ENCODE data around the gene ZNF732.
"Not testable (repeated sequence)": the region's sequence is repeated elsewhere in the genome, so short reads cannot be mapped to it uniquely, and the experiment has no call there.

ZNF732 gene

DNA sequence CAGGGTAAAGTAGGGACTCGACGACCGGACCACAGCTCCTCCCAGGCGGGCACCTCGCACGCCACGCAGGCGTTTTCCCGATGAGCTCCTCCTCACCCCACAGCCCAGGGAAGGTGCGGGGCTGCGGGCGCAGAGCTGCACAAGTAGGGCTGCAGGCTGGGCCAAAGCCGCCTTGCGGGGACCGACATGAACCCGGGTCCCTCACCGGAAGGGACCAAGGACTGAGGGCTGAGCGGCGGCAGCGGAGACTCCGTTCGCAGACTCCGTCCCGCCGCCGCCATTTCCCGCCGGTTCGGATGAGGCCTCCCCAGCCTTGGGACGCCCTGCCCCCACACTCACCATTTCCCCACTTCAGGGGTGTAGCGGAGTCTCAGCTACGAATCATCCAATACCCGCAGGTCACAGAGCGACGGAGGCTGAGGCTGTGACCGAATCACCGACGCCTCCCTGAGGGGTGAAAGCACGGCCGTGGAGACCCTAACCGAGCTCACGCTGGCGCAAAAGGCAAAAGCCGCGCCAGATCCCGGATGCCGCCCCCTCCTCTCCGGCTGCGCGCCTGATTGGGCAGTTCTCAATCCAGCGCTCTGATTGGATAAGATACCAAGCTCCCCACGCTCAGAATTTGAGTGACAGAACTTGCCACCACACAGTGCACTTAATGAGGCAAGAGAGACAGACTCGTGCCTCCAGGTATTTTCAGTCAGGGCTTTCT lies at the start of gene ZNF732:
TSS of gene ZNF732 (minus strand) at position 506 of the 712 bp plus-strand sequence. CDS start at position 342, 164 bp downstream.
- DNase-seq (ENCODE audit: low spot score): no peak

DNA sequence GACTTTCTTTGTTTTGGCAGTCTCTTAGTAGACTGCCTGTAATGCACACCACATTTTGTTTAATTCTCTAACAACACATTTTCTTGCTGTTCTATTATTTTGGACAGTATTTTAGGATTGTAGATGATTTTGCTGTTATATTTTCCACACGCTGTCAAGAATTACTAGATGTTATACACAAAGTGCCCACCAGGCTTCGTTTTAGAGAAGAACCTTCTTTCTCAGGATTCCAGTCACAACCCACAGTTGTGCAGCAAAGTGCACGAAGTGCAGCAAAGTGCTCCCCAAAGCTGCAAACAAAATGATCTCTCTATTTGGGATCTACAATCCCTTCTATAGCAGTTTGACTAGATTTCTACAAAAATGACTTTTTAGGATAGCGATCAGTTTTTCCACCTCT lies 34.7 kb upstream of the ZNF732 start:
- DNase-seq (ENCODE audit: low spot score): no peak

DNA sequence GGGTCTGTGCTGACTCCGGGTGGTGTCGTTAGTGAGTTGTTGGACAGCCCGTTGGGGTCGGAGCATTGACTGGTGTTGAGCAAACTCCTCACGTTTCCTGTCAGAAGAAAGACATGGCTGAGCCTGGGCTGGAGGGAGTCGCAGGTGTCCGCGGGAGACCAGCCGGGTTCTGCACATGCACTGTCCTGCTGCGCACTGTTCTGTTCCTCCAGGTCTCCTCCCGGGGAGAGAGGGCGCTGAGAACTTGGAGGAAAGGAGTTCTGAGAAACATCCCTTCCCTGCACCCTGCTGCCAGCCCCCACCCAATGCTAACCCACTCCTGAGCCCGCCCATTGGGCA lies 33.5 kb upstream of the ZNF732 start:
- no peak for DNase-seq (ENCODE audit: low spot score)

DNA sequence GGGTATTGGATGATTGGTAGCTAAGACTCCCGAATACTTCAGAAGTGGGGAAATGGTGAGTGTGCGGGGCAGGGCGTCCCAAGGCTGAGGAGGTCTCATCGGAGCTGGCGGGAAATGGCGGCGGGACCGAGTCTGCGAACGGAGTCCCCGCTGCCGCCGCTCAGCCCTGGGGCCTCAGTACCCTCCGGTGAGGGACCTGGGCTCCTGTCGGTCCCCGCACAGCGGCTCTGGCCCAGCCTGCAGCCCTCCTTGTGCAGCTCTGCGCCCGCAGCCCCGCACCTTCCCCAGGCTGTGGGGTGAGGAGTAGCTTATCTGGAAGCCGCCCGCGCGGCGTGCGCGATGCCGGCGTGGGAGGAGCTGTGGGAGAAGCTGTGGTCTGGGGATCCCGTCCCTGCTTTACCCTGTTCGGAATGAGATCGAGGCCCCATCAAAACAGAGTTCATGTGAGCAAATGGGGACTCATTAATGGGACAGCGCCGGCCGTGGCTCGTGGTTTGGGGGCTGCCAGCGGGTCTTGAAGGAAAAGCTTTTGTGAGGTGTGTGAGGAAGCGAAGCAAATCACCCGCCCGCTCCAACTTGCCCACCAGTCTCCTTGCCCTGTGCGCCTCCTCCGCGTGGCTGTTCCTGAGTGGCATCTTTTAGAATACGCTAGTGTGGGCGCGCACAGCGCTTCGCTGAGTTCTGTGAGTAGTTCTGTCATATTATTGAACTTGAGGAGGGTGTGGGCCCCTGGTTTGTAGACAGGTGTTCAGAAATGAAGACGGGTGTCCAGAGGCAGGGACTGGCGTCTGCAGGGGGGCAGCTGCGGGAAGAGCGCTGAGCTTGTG lies 32.9 kb upstream of the ZNF732 start:
- no peak for DNase-seq (ENCODE audit: low spot score)

DNA sequence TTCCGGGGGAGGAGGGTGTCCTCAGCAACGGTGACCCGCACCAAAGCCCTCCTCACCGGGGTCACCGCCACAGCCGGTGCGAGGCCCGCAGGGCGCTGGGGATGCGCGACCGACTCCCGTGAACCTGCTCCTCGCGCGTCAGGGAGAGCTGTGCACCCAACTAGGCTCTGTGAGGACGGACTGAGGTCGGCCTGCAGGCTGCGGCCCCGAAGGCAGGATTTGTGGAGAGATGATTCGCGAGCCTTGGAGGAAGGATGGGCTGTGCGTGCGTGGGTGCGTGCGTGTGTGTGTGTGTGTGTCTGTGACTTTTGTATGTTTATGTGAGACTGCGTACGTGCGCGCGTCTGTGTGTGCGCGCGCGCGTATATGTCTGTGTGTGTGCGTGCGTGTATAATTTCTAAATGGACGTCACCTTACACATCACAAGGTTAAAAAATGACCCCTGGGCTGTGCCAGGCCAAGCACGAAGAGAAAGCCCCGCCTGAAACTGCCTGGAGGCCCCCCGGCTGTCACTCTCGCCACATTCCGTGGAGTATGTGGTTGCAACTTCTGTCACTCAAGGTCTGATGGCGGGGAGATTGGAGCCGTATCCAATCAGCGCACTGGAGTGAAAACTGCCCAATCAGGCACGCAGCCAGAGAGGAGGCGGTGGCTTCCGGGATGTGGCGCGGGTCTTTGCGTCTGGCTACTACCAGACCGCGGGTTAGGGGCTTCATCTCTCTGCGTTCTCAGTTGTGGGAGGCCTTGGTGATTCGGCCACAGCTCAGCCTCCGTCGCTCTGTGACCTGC lies 32.1 kb upstream of the ZNF732 start, which contains the start of gene ZNF141:
TSS of gene ZNF141 (plus strand) at position 672 of the 789 bp plus-strand sequence. CDS start 170 bp downstream, outside the sequence.
- peak; percentile 69 for DNase-seq (ENCODE audit: low spot score)

DNA sequence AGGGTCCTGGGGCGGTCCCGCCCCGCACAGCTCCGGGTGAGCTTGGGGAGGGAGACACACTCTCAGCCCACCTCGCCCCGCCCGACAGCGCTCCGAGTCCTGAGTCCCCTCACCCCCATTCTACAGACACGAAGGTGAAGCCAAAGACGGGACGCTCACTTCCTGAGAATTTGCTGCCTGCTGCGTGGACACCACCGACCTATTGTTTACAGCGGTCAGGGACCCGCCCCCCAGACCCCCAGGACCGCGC lies 31.5 kb upstream of the ZNF732 start:
- no peak for DNase-seq (ENCODE audit: low spot score)

DNA sequence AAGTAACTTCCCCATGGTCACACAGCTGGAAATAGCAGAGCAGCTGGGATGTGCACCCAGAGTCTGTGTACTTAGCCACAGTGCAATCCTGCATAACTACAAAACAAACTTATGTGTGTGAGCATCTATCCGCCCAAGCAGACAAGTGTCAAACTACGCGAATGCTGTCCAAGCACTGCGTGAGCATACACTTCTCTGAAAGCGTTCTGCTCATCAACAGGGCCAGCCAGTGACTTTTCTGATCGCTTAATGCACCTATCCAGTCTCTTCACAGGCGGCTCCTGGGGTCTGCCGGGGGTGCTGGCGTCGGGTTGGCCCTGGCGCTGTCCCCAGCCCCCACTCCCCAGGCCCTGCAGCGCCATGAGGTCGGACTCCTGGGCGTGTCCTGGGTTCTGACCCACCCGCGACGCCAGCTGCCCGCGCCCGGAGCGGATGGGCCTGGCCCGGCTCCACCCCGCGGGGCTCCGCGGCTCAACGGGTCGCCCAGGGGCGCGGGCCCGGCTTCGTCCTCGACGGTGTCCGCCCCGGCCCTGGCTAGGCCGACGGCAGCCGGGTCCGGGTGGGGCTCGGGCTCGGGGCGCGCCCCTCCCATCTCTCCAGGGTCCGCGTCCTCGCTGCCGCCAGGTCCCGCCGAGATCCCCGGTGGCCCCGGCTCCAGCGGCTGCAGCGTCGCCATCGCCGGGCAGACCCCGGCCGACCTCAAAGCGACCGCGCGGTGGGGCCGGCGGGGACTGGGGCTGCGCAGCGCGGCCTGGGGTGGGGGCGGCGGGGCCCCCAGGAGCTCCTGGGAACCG lies 31.0 kb upstream of the ZNF732 start:
- DNase-seq (ENCODE audit: low spot score): no peak

DNA sequence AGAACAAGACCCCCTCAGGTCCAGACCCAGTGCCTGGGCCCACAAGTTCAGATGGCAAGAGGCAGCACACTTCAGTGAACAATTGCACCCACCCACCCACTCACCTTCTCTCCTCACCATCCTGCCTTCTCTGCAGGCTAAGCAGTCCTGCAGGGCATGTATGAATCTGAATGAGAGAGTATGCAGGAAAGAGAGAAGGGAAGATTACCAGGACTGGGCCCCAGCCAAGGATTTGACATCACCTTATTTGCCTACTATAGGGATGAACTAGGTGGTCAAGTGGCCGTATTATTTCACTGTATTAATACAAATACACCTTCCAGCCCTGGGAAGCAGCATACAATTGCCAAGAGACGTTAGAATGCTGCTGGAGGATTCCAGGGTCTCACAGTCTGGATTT lies 30.2 kb upstream of the ZNF732 start:
- no peak for DNase-seq (ENCODE audit: low spot score)

DNA sequence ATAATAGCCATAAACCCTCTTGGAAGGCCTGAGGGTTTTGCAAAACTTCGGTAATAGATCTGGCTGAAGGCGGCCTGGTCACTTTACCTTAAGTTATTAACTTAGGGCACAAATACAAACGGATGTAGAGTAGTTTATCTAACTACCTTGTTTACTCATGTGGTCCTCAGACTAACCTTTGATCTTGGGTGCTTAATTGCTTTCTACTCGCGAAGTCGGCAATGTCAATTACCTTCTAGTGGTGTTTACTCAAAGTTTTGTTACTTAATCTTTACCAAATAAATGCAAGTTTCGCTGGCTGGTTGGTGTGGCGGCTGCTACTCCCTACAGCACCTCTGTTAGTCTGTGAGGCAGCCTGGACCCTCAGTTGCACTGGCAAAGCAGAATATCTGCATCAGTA lies 23.5 kb upstream of the ZNF732 start:
- no peak for DNase-seq (ENCODE audit: low spot score)

DNA sequence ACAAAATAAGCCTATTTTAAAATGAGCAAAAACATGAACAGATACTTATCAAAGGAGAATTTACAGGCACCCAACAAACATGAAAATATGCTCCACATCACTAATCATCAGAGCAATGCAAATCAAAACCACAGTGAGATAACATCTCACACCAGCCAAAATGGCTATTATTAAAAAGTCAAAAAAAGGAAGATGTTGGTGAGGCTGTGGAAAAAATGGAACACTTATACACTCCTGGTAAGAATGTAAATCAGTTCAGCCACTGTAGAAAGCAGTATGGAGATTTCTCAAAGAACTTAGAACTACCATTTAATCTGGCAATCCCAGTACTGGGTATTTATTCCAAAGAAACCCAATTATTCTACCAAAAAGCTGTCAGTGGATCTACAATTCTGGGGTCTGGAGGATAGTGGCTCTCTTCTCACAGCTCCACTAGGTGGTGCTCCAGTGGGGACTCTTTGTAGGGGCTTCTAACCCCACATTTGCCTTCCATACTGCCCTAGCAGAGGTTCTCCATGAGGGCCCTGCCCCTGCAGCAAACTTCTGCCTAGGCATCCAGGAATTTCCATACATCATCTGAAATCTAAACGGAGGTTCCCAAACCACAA lies 9.1 kb upstream of the ZNF732 start:
- no peak for DNase-seq (ENCODE audit: low spot score)

DNA sequence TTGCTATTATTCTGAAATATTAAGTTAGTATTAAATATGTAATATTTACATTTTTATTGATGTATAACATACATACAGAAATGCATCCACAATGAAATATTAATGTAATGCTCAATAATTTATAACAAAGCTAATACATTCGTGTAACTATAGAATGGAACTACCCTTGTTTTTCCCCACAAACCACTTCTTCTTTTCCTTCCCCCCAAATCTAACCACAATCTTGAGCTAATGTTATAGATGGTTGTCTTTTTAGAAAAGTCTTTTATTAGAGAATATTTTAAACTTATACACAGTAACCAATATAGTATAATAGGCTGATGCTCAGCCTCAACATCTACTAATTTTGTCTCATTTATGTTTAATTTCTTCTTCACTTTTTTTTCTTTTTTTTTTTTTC lies 4.5 kb upstream of the ZNF732 start:
- DNase-seq (ENCODE audit: low spot score): no peak

DNA sequence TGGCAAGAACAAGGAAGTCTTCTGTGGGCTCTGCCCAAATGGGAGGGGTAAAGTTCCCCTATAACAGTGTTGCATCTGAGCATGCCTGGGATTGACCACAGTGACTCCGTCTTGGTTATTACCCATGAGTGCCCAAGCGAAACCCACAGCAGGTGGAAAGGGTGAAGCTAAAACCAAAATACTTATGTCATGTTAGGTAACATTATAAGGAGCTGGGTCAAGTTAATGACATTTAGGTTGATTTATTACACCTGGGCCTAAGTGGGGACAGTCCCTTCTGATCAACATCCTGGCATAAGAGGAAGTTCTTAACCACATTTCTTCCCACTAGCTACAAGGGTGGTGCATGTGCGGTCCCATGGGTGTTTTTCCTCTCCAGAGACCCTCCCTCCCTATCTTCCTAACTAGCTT lies 1.3 kb upstream of the ZNF732 start:
- no peak for DNase-seq (ENCODE audit: low spot score)

DNA sequence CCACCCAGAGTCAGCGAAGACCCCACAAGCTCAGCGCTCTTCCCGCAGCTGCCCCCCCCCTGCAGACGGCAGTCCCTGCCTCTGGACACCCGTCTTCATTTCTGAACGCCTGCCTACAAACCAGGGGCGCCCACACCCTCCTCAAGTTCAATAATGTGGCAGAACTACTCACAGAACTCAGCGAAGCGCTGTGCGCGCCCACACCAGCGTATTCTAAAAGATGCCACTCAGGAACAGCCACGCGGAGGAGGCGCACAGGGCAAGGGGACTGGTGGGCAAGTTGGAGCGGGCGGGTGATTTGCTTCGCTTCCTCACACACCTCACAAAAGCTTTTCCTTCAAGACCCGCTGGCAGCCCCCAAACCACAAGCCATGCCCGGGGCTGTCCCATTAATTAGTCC lies 758 bp downstream of the ZNF732 start:
- DNase-seq (ENCODE audit: low spot score): not testable (repeated sequence)

DNA sequence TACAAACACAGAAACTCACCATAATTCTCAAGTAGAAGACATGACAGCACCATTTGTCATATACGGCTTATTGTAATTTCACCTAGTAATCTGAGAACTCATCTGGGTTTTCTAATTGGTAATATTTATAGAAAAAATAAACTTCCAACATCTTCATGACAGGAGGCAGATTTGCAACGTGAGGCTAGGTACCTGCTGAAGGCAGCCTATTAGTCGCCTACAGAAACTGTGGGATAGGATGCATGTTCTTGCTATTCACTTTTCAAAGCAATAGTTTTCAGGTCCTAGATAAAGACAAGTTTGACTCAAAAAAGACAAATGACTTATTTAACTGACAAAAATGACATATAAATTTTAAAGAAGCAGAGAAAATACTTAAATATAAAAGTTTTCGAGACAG lies 2.9 kb downstream of the ZNF732 start:
- DNase-seq (ENCODE audit: low spot score): no peak

DNA sequence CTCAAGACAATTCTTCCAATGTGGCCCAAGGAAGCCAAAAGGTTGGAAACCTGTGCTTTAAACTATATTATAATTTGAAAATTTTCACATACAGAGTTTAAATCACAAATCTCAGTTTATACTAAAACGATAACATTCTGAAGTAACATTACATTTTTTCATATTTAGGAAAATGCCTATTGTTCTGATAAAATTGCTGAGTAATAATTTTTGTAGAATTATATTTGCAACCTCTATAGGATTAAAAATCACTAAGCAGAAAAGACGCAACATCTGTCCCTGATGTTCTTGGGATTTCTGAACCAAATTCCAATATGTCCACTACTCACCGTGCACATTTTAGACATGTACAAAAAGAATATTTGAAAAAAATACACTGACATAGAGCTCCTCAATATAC lies 10.5 kb downstream of the ZNF732 start:
- no peak for DNase-seq (ENCODE audit: low spot score)

DNA sequence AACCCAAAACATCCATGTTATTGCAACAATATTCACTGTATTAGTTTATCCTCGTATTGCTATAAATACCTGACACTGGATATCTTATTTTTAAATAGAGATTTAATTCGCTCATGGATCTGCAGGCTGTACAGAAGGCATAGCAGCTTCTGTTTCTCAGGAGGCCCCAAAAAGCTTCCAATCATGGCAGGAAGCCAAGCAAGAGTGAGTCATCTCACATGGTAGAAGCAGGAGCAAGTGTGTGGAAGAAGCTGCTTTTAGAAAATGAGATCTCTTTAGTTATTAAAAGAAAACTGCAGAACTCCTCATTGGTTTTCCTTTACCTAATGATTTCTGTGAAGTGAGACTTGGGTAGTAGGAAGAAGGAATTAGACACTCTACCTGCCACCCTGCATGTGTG lies 16.4 kb downstream of the ZNF732 start:
- no peak for DNase-seq (ENCODE audit: low spot score)

DNA sequence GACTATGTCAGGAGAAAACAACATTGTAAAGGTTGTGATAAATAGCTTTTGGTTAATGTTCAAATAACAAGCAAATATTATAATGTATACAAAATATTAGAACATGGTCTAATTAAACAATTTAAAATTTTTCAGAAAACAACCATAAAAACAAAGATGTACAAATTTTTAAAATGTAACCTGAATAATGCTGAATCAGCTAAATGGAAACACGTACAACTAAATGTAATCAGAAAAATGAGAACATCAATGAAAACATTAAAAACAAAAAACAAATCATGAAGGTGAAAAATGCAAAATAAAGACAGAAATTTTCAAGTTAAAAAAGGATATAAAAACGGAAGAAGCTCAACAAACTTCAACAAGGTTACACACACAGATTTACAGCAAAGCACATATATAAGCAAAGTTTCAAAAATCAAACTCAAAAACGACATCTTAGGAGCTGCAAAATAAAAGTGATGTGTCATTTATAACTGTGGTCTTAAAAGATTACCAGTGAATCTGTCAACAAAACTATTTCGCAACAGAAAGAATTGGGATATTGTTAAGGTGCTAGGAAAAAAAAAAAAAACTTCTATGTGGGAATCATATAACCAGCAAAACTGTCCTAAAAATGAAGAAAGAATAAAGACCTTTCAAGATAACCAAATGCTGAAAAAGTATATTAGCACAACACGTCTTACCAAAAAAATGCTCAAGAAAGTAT lies 31.8 kb downstream of the ZNF732 start:
- no peak for DNase-seq (ENCODE audit: low spot score)

DNA sequence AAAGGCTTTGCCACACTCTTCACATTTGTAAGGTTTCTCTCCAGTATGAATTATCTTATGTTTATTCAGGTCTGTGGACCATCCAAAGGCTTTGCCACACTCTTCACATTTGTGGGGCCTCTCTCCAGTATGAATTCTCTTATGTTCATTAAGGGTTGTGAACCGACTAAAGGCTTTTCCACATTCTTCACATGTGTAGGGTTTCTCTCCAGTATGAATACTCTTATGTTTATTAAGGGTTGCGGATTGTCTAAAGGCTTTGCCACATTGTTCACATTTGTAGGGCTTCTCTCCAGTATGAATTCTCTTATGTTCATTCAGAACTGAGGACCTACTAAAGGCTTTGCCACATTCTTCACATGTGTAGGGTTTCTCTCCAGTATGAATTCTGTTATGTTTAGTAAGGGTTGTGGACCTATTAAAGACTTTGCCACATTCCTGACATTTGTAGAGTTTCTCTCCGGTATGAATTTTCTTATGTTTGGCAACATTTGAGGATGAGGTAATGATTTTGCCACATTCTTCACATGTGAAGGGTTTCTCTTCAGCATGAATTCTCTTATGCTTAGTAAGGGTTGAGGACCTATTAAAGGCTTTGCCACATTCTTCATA lies 33.7 kb downstream of the ZNF732 start:
- DNase-seq (ENCODE audit: low spot score): no peak

DNA sequence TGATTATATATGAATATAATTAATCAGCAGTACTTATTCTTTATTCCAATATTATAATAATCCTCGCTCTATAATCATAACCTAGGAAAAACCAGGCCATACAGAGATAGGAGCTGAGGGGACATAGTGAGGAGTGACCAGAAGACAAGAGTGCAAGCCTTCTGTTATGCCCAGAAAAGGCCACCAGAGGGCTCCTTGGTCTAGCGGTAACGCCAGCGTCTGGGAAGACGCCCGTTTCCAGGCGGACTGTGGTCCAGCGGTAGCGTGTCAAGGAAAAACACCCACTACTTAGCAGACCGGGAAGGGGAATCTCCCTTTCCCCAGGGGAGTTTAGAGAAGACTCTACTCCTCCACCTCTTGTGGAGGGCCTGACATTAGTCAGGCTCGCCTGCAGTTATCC lies 46.0 kb downstream of the ZNF732 start:
- DNase-seq (ENCODE audit: low spot score): not testable (repeated sequence)

DNA sequence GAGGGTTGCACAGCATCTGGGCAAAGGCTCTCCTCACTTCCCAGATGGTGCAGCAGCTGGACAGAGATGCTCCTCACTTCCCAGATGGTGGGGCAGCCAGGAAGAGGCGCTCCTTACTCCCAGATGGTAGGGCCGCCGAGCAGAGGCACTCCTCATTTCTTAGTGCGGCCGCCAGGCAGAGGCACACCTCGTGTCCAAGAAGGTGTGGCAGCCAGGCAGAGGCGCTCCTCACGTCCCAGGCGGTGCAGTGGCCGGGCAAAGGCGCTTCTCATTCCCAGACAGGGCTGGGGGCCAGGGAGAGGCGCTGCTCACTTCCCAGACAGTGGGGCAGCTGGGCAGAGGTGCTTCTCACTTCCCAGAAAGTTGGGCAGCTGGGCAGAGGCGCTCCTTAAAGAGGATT lies 48.8 kb downstream of the ZNF732 start:
- DNase-seq (ENCODE audit: low spot score): no peak

Measured in LoVo (cell line).